K562 (cell line): Measurements from ENCODE around the gene ZNHIT1. TPM values are rescaled to one million over a fixed set of nuclear protein-coding genes. Genes with fewer than 3 reads are reported as not detected.

Experiments used
- BCL6 ChIP-seq: fragments of 250-450 bp; sonication (Bioruptor Pico); IDR thresholded peaks from 2 replicates; pipeline ENCODE4 v1.4.0; 2020
- BMI1 ChIP-seq: fragments of 150-350 bp; IDR thresholded peaks from 2 replicates; pipeline ENCODE4 v1.6.1; 2014; ENCODE audit warnings: low read length
- CLOCK ChIP-seq: fragments of 250-450 bp; sonication (Bioruptor Pico); IDR thresholded peaks from 2 replicates; pipeline ENCODE4 v1.4.0; 2020; ENCODE audit warnings: mild to moderate bottlenecking, moderate library complexity, borderline replicate concordance
- DLX4 ChIP-seq: fragments of 250-450 bp; sonication (Bioruptor Pico); IDR thresholded peaks from 2 replicates; pipeline ENCODE4 v1.6.1; 2021; ENCODE audit warnings: mild to moderate bottlenecking
- GABPA ChIP-seq: fragments of 200-800 bp; sonication (Bioruptor generic); conservative IDR thresholded peaks from 2 replicates; pipeline ENCODE4 v1.6.1; 2016; ENCODE audit warnings: low read depth, missing genetic modification characterization, missing compliant biosample characterization
- HOMEZ ChIP-seq: fragments of 250-450 bp; sonication (Bioruptor Pico); IDR thresholded peaks from 2 replicates; pipeline ENCODE4 v1.4.0; 2020; ENCODE audit warnings: mild to moderate bottlenecking, moderate library complexity
- KAT7 ChIP-seq: sonication (generic); formaldehyde crosslinking; IDR thresholded peaks from 2 replicates; pipeline ENCODE4 v1.8.0; 2022; ENCODE audit warnings: missing genetic modification reagents, mild to moderate bottlenecking, borderline replicate concordance
- KLF13 ChIP-seq: fragments of 450-650 bp; IDR thresholded peaks from 2 replicates; pipeline ENCODE4 v1.6.1; 2016; ENCODE audit warnings: missing genetic modification characterization, low read depth, mild to moderate bottlenecking, missing compliant biosample characterization, moderate library complexity, borderline replicate concordance
- SIX5 ChIP-seq, 2 experiments: IDR thresholded peaks; 2 replicates each; pipeline ENCODE4 v1.6.1; 2011; ENCODE audit warnings: low read length in 2 of 2, borderline replicate concordance in 1 of 2, low read depth in 1 of 2, mild to moderate bottlenecking in 1 of 2, moderate library complexity in 1 of 2; ENCODE audit not compliant: insufficient read depth in 1 of 2
- ZBTB43 ChIP-seq: sonication (generic); formaldehyde crosslinking; IDR thresholded peaks from 2 replicates; pipeline ENCODE4 v1.8.0; 2023; ENCODE audit warnings: mild to moderate bottlenecking, missing genetic modification reagents
- ZBTB7A ChIP-seq: IDR thresholded peaks from 2 replicates; pipeline ENCODE4 v1.6.1; 2011; ENCODE audit warnings: low read depth, mild to moderate bottlenecking, low read length, moderate library complexity, borderline replicate concordance; ENCODE audit not compliant: control insufficient read depth
- ZC3H8 ChIP-seq: fragments of 450-650 bp; IDR thresholded peaks from 2 replicates; pipeline ENCODE4 v1.6.1; 2017
- ZFP91 ChIP-seq: sonication (generic); formaldehyde crosslinking; IDR thresholded peaks from 2 replicates; pipeline ENCODE4 v1.8.0; 2022; ENCODE audit warnings: mild to moderate bottlenecking, missing genetic modification reagents
- ZNF398 ChIP-seq: fragments of 250-450 bp; sonication (Bioruptor Pico); IDR thresholded peaks from 2 replicates; pipeline ENCODE4 v1.8.0; 2021; ENCODE audit warnings: moderate library complexity, mild to moderate bottlenecking, inconsistent platforms
- ZNF644 ChIP-seq: fragments of 200-800 bp; sonication (Bioruptor generic); IDR thresholded peaks from 2 replicates; pipeline ENCODE4 v1.6.1; 2016; ENCODE audit warnings: low read depth, missing genetic modification characterization, missing compliant biosample characterization
- polyA plus RNA-seq, 8 experiments: library from polyadenylated mRNA; depleted of rRNA in 4 of 8; stranded (reverse) in 5 of 8; unstranded in 3 of 8; fragments of >200 nt; fragmentation: Nextera tagmentation in 2 of 8; fragmentation: Illumina TruSeq in 1 of 8; extraction: Ambion mirVana in 2 of 8; extraction: Trizol in 1 of 8; gene quantifications; 2 replicates each; pipeline versions ENCODE4 v1.2.1 to v1.2.3, GENCODE V29; 2011 to 2014; ENCODE audit warnings: inconsistent platforms in 1 of 8, missing spikeins in 1 of 8
- total RNA-seq, 7 experiments: library from RNA; depleted of rRNA in 6 of 7; stranded (reverse); fragments of >200 nt in 6 of 7; fragmentation: Illumina TruSeq in 2 of 7; extraction: Trizol in 2 of 7; gene quantifications; 2 replicates each; pipeline versions ENCODE4 v1.2.1 to v1.2.3, GENCODE V29; 2011 to 2021; ENCODE audit warnings: low replicate concordance in 1 of 7

Gene ZNHIT1
- total and polyA plus RNA-seq, 9 of the 15 experiments (the other 6 are each of a cell fraction or from before 2014, with no cell fraction given): 6.4 to 162 (median 70.1) TPM

- TF ChIP-seq ZNF398 (CRISPR knock-in tag) (no peak), BCL6 (no peak), SIX5 (IDR thresholded peaks at IDR 0.05; ENCODE audit: borderline replicate concordance in 1 of 2, insufficient read depth in 1 of 2, low read depth in 1 of 2, low read length in 2 of 2) (no peak), ZBTB43 (CRISPR knock-in tag) (no peak), KAT7 (CRISPR knock-in tag) (no peak), GABPA (tag) (peak; percentile 93), KLF13 (tag) (peak; percentile 53; the same call in 1 of the 2 replicates), ZBTB7A (no peak; the same call in 1 of the 2 replicates), DLX4 (no peak), HOMEZ (no peak), ZC3H8 (no peak), ZFP91 (CRISPR knock-in tag) (no peak), CLOCK (CRISPR knock-in tag) (no peak), ZNF644 (tag) (no peak), BMI1 (no peak)
Measured at GRCh38 chr7:101251871-101252659, 34.1 kb downstream of the ZNHIT1 start (continued).
